Measurements from ENCODE around the gene KMT2D.

The KMT2D gene

GRCh38 chr12:49050507-49051372, 9.9 kb downstream of the KMT2D start:
- DNase-seq = no peak

- DNase-seq = no peak
Measured at GRCh38 chr12:49049566-49050224, 10.9 kb downstream of the KMT2D start.

GRCh38 chr12:49048953-49049352, 11.6 kb downstream of the KMT2D start:
- no peak for DNase-seq

GRCh38 chr12:49046129-49046895, 14.3 kb downstream of the KMT2D start:
- DNase-seq = no peak

GRCh38 chr12:49044660-49045059, 15.9 kb downstream of the KMT2D start:
- no peak for DNase-seq

- DNase-seq = no peak
Measured at GRCh38 chr12:49043856-49044258, 16.7 kb downstream of the KMT2D start.

GRCh38 chr12:49043241-49043640, 17.4 kb downstream of the KMT2D start:
- DNase-seq = no peak

GRCh38 chr12:49041881-49042484, 18.6 kb downstream of the KMT2D start:
- no peak for DNase-seq

- DNase-seq = no peak
Measured at GRCh38 chr12:49041036-49041880, 19.3 kb downstream of the KMT2D start.

- no peak for DNase-seq
Measured at GRCh38 chr12:49040364-49040855, 20.2 kb downstream of the KMT2D start.

GRCh38 chr12:49039421-49040363, 20.9 kb downstream of the KMT2D start:
- no peak for DNase-seq

- DNase-seq = no peak
Measured at GRCh38 chr12:49038291-49038955, 22.2 kb downstream of the KMT2D start.

GRCh38 chr12:49037947-49038237, 22.7 kb downstream of the KMT2D start:
- no peak for DNase-seq

- DNase-seq = no peak
Measured at GRCh38 chr12:49037111-49037946, 23.3 kb downstream of the KMT2D start.

- DNase-seq = no peak
Measured at GRCh38 chr12:49036029-49036428, 24.6 kb downstream of the KMT2D start.

- no peak for DNase-seq
Measured at GRCh38 chr12:49034286-49034622, 26.3 kb downstream of the KMT2D start.

- no peak for DNase-seq
Measured at GRCh38 chr12:49033611-49034285, 26.8 kb downstream of the KMT2D start.

- no peak for DNase-seq
Measured at GRCh38 chr12:49032679-49033447, 27.7 kb downstream of the KMT2D start.
